Panc1 (cell line): Measurements from ENCODE around the gene DDIT3. TPM values are rescaled to one million over a fixed set of nuclear protein-coding genes. Genes with fewer than 3 reads are reported as not detected.

ENCODE experiments used
- ATAC-seq: fragments of 200-7000 bp; cut with Tn5 transposase; 2 replicates; pipeline ENCODE4 v1.9.1; 2020; ENCODE audit warnings: mild to moderate bottlenecking, moderate library complexity
- BruUV-seq: library from RNA; stranded (reverse); fragments of 400-500 nt; replicated peaks from 2 replicates; lab custom pipeline; 2021; lab: Mats Ljungman, UMichigan
- CTCF ChIA-PET: fragments of 300-600 bp; sonication (Branson Sonifier 250); formaldehyde crosslinking; loops from one replicate; lab custom pipeline; 2022; ENCODE audit warnings: antibody characterized with exemption; lab: Charles Lee
- POLR2A ChIA-PET: fragments of 300-600 bp; sonication (Branson Sonifier 250); formaldehyde crosslinking; loops from one replicate; lab custom pipeline; 2022; ENCODE audit warnings: antibody characterized with exemption; lab: Charles Lee
- DNase-seq: peaks from one replicate; pipeline ENCODE4 v3.0.0-alpha.2; 2010; ENCODE audit warnings: low read depth, low spot score
- H3K27ac ChIP-seq: 2 replicates; pipeline ENCODE4 v1.5.1; 2011; ENCODE audit warnings: mild to moderate bottlenecking, low read length, inconsistent platforms
- H3K27me3 ChIP-seq: fragments of 200-500 bp; sonication (Bioruptor generic); 2 replicates; pipeline ENCODE4 v1.6.0; 2014; ENCODE audit warnings: low read length, inconsistent platforms; ENCODE audit not compliant: control insufficient read depth, insufficient read depth
- H3K36me3 ChIP-seq: fragments of 200-500 bp; sonication (Bioruptor generic); 2 replicates; pipeline ENCODE4 v1.5.1; 2014; ENCODE audit warnings: inconsistent platforms, mild to moderate bottlenecking, low read length, moderate library complexity; ENCODE audit not compliant: control insufficient read depth, insufficient read depth
- H3K4me1 ChIP-seq: 2 replicates; pipeline ENCODE4 v1.5.1; 2011; ENCODE audit warnings: inconsistent platforms, mild to moderate bottlenecking, low read length, moderate library complexity; ENCODE audit not compliant: control insufficient read depth, insufficient read depth
- H3K4me3 ChIP-seq, 2 experiments: 2 replicates each; pipeline ENCODE4 v1.5.1; 2011 to 2012; ENCODE audit warnings: low read depth in 2 of 2, low read length in 2 of 2, mild to moderate bottlenecking in 2 of 2, inconsistent platforms in 1 of 2, moderate library complexity in 1 of 2
- H3K9me3 ChIP-seq: fragments of 200-500 bp; sonication (Bioruptor generic); 2 replicates; pipeline ENCODE4 v1.5.1; 2014; ENCODE audit warnings: low read depth, mild to moderate bottlenecking, inconsistent platforms, low read length, moderate library complexity; ENCODE audit not compliant: control insufficient read depth, insufficient read depth
- POLR2AphosphoS5 ChIP-seq: IDR thresholded peaks from 2 replicates; pipeline ENCODE4 v1.6.1; 2012; ENCODE audit warnings: mild to moderate bottlenecking, low read depth, low read length, moderate library complexity
- SIN3A ChIP-seq: IDR thresholded peaks from 2 replicates; pipeline ENCODE4 v1.6.1; 2012; ENCODE audit warnings: low read depth, mild to moderate bottlenecking, low read length, moderate library complexity, borderline replicate concordance; ENCODE audit not compliant: insufficient read depth
- TCF7L2 ChIP-seq: IDR thresholded peaks from 2 replicates; pipeline ENCODE4 v1.6.1; 2011; ENCODE audit warnings: mild to moderate bottlenecking, low read depth, low read length, inconsistent platforms
- in situ Hi-C: cut with HindIII; loops from 2 replicates; pipeline ENCODE4 v1.10.0; 2016; ENCODE audit warnings: low sequenced_read_pairs, low pct_unique_long_range_greater_than_20kb
- intact Hi-C: fragments of 100-400 bp; cut with micrococcal nuclease; formaldehyde crosslinking; loops from one replicate; pipeline ENCODE4 v1.10.0; 2022; ENCODE audit not compliant: unreplicated experiment
- total RNA-seq: library from RNA; stranded (reverse); gene quantifications from one replicate; pipeline ENCODE4 v1.2.1, GENCODE V29; 2021; ENCODE audit not compliant: unreplicated experiment
- TF ChIP-seq, protein P1 (sequence below): fragments of 450-650 bp; IDR thresholded peaks from 2 replicates; pipeline ENCODE4 v1.5.1; 2017; ENCODE audit warnings: mild to moderate bottlenecking

The DDIT3 gene
- total RNA-seq, 1 experiment from 2014 or later: 47.2 TPM

DNA sequence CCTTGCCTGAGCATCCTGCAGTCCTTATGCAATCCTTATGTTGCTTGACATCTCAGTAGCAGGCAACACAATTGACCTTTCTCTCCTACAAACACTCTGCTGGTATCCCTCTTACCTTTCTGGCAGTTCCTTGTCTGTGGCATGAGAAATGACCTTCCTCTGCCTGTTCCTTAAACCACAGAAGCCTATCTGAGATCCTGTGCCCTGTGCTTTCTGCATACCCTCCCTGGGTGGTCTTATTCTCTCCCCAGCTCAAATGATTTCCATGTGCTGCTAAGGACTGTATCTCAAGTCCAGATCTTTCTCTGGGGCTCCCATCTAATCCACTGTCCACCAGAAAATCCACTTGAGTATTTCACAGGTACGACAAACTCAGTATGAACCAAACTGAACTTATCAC is 38.6 kb downstream of the DDIT3 start:
- no peaks in the 10 kb centered on the region for H3K27me3 ChIP-seq

DNA sequence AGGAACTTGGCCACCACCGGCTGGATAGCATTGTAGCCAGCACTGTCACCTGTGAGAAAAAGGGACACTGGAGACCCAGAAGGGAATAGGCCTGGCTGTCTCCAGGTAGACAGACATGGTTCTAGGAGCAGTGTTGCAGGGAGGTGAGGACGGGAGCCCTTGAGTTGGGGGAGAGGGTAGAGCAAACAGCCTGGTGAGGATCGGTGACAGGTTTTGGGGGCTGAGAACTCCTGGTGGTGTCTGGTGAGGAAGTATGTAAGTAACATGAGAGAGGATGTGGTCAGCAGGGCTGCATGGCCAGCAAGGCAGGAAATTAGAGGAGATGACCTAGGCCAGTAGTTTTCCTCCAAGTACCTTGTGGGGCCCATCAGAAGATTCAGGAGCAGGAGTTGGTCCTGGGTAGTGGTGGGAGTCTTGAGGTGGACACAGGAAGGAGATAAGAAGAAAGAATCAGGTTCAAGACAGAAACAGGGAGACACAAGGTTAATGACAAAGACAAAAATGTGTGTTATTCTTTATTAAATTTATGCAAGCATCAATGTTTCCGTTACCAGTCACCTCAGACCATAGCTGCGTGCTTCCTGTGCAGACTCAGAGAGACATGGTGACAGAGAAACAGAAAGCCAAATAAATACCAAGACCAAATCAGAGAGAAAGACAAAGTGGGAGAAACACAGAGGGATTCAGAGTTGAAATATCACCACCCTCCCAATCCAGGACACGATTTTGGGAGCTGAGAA is 40.8 kb downstream of the DDIT3 start, which contains the start of gene ARHGAP9:
TSS of gene ARHGAP9 (minus strand) at position 491 of the 740 bp plus-strand sequence. CDS start at position 31, 460 bp downstream.
- POLR2A ChIA-PET: no interaction called here
- H3K36me3 ChIP-seq: no peaks in the 10 kb centered on the region
- CTCF ChIA-PET: no interaction called here
- BruUV-seq: no TSS peak
- H3K9me3 ChIP-seq: no peaks in the 10 kb centered on the region
- in situ Hi-C loops (no loop called here), intact Hi-C loops (no loop called here)
- H3K4me3 ChIP-seq: no peak within 1 kb of the TSS
- ATAC-seq: no peak
- no peaks in the 10 kb centered on the region; the same call in 1 of the 2 replicates for H3K27me3 ChIP-seq
- DNase-seq: no peak
- no peak for TF ChIP-seq SIN3A
- no peaks in the 10 kb centered on the region; the same call in 1 of the 2 replicates for H3K4me1 ChIP-seq
- no peak within 1 kb of the TSS for H3K27ac ChIP-seq

More for the DNA sequence above, 38.6 kb downstream of the DDIT3 start:
- Histone ChIP-seq H3K27ac (no peak overlapping the region), H3K4me1 (no peaks in the 10 kb centered on the region), H3K9me3 (no peaks in the 10 kb centered on the region), H3K4me3 (no peak overlapping the region), H3K36me3 (no peaks in the 10 kb centered on the region)
- CTCF ChIA-PET: interaction anchor here (0.6 kb wide), 1 partner anchor 157 kb away, joined by 3 read pairs; no protein-coding TSS in a partner anchor
- no peak for DNase-seq
- POLR2A ChIA-PET: no interaction called here
- intact Hi-C loops: no loop called here
- no peak for ATAC-seq
- no peak for TF ChIP-seq SIN3A
- TF ChIP-seq POLR2AphosphoS5: no peak
- TF ChIP-seq TCF7L2: no peak
- BruUV-seq: no TSS peak
- in situ Hi-C loops: no loop called here

DNA sequence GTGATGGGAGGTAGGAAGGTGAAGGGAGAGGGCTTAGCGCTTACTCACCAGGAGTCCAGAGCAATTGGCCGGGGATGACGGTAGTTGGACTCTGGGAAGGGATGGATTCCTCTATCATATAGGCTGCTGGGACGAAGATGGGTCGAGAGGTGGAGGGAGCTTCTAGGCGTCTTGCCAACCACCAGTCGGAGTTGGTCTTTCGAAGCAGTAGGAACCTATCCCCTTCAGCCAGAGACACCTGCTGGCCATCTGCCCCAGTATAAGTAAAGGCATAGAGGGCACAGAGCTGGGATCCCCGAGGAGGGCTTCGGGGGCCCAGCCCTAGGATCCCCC is 41.3 kb downstream of the DDIT3 start:
- DNase-seq (no peak), ATAC-seq (no peak)
- no peaks in the 10 kb centered on the region for H3K9me3 ChIP-seq
- no peak overlapping the region for H3K4me3 ChIP-seq
- no peak overlapping the region for H3K27ac ChIP-seq
- TF ChIP-seq POLR2AphosphoS5: no peak
- TF ChIP-seq, protein P1, sequence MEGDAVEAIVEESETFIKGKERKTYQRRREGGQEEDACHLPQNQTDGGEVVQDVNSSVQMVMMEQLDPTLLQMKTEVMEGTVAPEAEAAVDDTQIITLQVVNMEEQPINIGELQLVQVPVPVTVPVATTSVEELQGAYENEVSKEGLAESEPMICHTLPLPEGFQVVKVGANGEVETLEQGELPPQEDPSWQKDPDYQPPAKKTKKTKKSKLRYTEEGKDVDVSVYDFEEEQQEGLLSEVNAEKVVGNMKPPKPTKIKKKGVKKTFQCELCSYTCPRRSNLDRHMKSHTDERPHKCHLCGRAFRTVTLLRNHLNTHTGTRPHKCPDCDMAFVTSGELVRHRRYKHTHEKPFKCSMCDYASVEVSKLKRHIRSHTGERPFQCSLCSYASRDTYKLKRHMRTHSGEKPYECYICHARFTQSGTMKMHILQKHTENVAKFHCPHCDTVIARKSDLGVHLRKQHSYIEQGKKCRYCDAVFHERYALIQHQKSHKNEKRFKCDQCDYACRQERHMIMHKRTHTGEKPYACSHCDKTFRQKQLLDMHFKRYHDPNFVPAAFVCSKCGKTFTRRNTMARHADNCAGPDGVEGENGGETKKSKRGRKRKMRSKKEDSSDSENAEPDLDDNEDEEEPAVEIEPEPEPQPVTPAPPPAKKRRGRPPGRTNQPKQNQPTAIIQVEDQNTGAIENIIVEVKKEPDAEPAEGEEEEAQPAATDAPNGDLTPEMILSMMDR: no peak
- TF ChIP-seq TCF7L2: no peak
- peaks cover 2% of the 10 kb centered on the region; the same call in 1 of the 2 replicates for H3K27me3 ChIP-seq
- CTCF ChIA-PET: interaction anchor here (1.1 kb wide), 1 partner anchor 13 kb away, joined by 3 read pairs; no protein-coding TSS in a partner anchor
- in situ Hi-C loops: no loop called here
- H3K36me3 ChIP-seq: no peaks in the 10 kb centered on the region
- intact Hi-C loops: no loop called here
- H3K4me1 ChIP-seq: no peaks in the 10 kb centered on the region; the same call in 1 of the 2 replicates
- no TSS peak for BruUV-seq
- POLR2A ChIA-PET: no interaction called here
